Adrenal gland (tissue), 5 donors: Measurements from ENCODE around the gene RMP24.

Experiments
- POLR2A ChIP-seq, 2 donors: fragments of 450-650 bp; IDR thresholded peaks; one replicate each; pipeline ENCODE4 v1.6.1; 2017; ENCODE audit warnings: antibody characterized with exemption in 2 of 2, mild to moderate bottlenecking in 2 of 2, moderate library complexity in 1 of 2
- TF ChIP-seq, protein P1 (sequence below), 6 experiments: fragments of 450-650 bp in 4 of 6; fragments of 200-600 bp in 2 of 6; sonication (generic) in 1 of 6; IDR thresholded peaks; 1 replicate in 5 of 6; 2 replicates in 1 of 6; pipeline versions ENCODE4 v1.5.1 to v1.8.0; 2016 to 2021; ENCODE audit warnings: antibody characterized with exemption in 6 of 6, mild to moderate bottlenecking in 2 of 6, moderate library complexity in 1 of 6
- donor health status: DM: no; HTN: no; CAD: no.

DNA sequence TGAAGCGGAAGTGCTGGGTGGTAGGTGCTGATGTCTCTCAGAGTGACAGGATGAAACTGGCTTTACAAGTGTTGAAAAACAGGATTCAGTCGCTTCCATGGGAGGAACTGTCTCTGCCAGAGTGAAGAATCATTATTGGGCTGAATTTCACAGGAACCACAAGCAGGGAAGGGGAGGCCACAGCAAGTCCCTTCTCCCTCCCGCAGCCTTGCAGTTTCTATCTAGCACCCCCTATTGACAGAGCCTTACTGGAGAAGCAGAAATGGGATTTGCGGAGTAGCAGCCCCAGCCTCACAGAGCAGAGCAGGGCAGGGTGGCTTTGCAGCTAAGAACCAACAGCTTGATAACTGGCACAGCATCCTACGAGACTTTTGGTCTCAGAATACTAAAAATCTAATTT is 33.3 kb upstream of the RMP24 start:
- TF ChIP-seq, protein P1, sequence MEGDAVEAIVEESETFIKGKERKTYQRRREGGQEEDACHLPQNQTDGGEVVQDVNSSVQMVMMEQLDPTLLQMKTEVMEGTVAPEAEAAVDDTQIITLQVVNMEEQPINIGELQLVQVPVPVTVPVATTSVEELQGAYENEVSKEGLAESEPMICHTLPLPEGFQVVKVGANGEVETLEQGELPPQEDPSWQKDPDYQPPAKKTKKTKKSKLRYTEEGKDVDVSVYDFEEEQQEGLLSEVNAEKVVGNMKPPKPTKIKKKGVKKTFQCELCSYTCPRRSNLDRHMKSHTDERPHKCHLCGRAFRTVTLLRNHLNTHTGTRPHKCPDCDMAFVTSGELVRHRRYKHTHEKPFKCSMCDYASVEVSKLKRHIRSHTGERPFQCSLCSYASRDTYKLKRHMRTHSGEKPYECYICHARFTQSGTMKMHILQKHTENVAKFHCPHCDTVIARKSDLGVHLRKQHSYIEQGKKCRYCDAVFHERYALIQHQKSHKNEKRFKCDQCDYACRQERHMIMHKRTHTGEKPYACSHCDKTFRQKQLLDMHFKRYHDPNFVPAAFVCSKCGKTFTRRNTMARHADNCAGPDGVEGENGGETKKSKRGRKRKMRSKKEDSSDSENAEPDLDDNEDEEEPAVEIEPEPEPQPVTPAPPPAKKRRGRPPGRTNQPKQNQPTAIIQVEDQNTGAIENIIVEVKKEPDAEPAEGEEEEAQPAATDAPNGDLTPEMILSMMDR (IDR thresholded peaks at IDR 0.05) = no peak
- no peak for TF ChIP-seq POLR2A (IDR thresholded peaks at IDR 0.05)
